Endothelial cell of umbilical vein (primary cell): ENCODE data around the gene ZBTB8A. TPM values are rescaled to one million over a fixed set of nuclear protein-coding genes. Genes with fewer than 3 reads are reported as not detected.

Experiments used
- BruUV-seq: library from RNA; stranded (reverse); fragments of 400-500 nt; replicated peaks from 2 replicates; lab custom pipeline; 2021; lab: Mats Ljungman, UMichigan
- CTCF ChIA-PET: fragments of 300-600, 350-600 bp; sonication (Branson Sonifier 250); formaldehyde crosslinking; loops from one replicate; lab custom pipeline; 2021; ENCODE audit warnings: antibody characterized with exemption, inconsistent platforms; lab: Charles Lee
- POLR2A ChIA-PET: fragments of 300-600, 350-600 bp; sonication (Branson Sonifier 250); formaldehyde crosslinking; loops from one replicate; lab custom pipeline; 2021; ENCODE audit warnings: antibody characterized with exemption, inconsistent platforms; lab: Charles Lee
- DNase-seq: peaks from one replicate; pipeline ENCODE4 v3.0.0-alpha.2; 2011; ENCODE audit warnings: low read depth, low spot score
- FAIRE-seq: peaks from 2 replicates; lab custom pipeline; 2011; peaks lifted over from hg19 to GRCh38; lab: Jason Lieb, UNC
- H2AFZ ChIP-seq: 2 replicates; pipeline ENCODE4 v1.6.0; 2012; ENCODE audit warnings: low read depth, low read length, control low read depth, inconsistent platforms
- H3K27ac ChIP-seq: 2 replicates; pipeline ENCODE4 v1.5.1; 2011; ENCODE audit warnings: low read depth, mild to moderate bottlenecking, control low read depth, low read length, moderate library complexity; ENCODE audit not compliant: insufficient read depth
- H3K27me3 ChIP-seq, 2 experiments: 2 replicates each; pipeline versions ENCODE4 v1.6.0 to v1.6.1; 2011; ENCODE audit warnings: low read length in 2 of 2, mixed read lengths in 1 of 2; ENCODE audit not compliant: control insufficient read depth in 2 of 2, insufficient read depth in 2 of 2
- H3K36me3 ChIP-seq, 2 experiments: 2 replicates in 1 of 2; 3 replicates in 1 of 2; pipeline ENCODE4 v1.5.1; 2011; ENCODE audit warnings: low read length in 2 of 2, mild to moderate bottlenecking in 1 of 2, moderate library complexity in 1 of 2; ENCODE audit not compliant: control insufficient read depth in 2 of 2, insufficient read depth in 2 of 2; ENCODE audit errors: extremely low read depth in 1 of 2
- H3K4me1 ChIP-seq: 3 replicates; pipeline ENCODE4 v1.5.1; 2011; ENCODE audit warnings: mild to moderate bottlenecking, low read length; ENCODE audit not compliant: control insufficient read depth, insufficient read depth; ENCODE audit errors: extremely low read depth
- H3K4me2 ChIP-seq: 2 replicates; pipeline ENCODE4 v1.6.1; 2011; ENCODE audit warnings: low read length, control low read depth, mixed read lengths; ENCODE audit not compliant: insufficient read depth
- H3K4me3 ChIP-seq, 3 experiments: fragments of 200-600 bp in 1 of 3; sonication (generic), shearing (Covaris generic) in 1 of 3; replicated peaks in 1 of 3; 2 replicates each; pipeline ENCODE4 v1.5.1; 2011 to 2016; ENCODE audit warnings: control low read depth in 3 of 3, low read length in 3 of 3, mild to moderate bottlenecking in 2 of 3, inconsistent platforms in 1 of 3, low read depth in 1 of 3, moderate library complexity in 1 of 3; ENCODE audit not compliant: insufficient read depth in 1 of 3
- H3K79me2 ChIP-seq: 2 replicates; pipeline ENCODE4 v1.6.0; 2012; ENCODE audit warnings: low read length, inconsistent platforms; ENCODE audit not compliant: control insufficient read depth, insufficient read depth
- H3K9ac ChIP-seq: replicated peaks from 2 replicates; pipeline ENCODE3; 2011; ENCODE audit warnings: low read length, control low read depth; ENCODE audit not compliant: insufficient read depth; ENCODE audit errors: extremely low read depth
- H3K9me1 ChIP-seq: replicated peaks from 3 replicates; pipeline ENCODE4 v1.6.0; 2011; ENCODE audit warnings: mild to moderate bottlenecking, low read length; ENCODE audit not compliant: control insufficient read depth, insufficient read depth; ENCODE audit errors: extremely low read depth
- H3K9me3 ChIP-seq: replicated peaks from 2 replicates; pipeline ENCODE4 v1.5.1; 2012; ENCODE audit warnings: low read length, inconsistent platforms; ENCODE audit not compliant: control insufficient read depth, insufficient read depth
- H4K20me1 ChIP-seq: replicated peaks from 2 replicates; pipeline ENCODE3; 2011; ENCODE audit warnings: mild to moderate bottlenecking, low read length; ENCODE audit not compliant: control insufficient read depth, insufficient read depth; ENCODE audit errors: extremely low read depth
- GATA2 ChIP-seq: IDR thresholded peaks from 2 replicates; pipeline ENCODE4 v1.7.0; 2011; ENCODE audit warnings: low read depth, mild to moderate bottlenecking, moderate library complexity, mixed read lengths, low read length; ENCODE audit not compliant: insufficient read length, insufficient read depth
- dilution Hi-C: fragments of 300-500 bp; cut with MboI; formaldehyde crosslinking; loops from one replicate; pipeline ENCODE4 v1.15.0; 2019; ENCODE audit warnings: low sequenced_read_pairs; ENCODE audit not compliant: extremely low pct_ligation_motif_present
- intact Hi-C: fragments of 100-400 bp; cut with micrococcal nuclease; formaldehyde crosslinking; loops from one replicate; pipeline ENCODE4 v1.10.0; 2022
- polyA plus RNA-seq, 4 experiments: library from polyadenylated mRNA; depleted of rRNA in 3 of 4; stranded (reverse) in 3 of 4; unstranded in 1 of 4; fragments of >200 nt; gene quantifications; 2 replicates each; pipeline versions ENCODE4 v1.2.1 to v1.2.3, GENCODE V29; 2011 to 2012; ENCODE audit warnings: missing spikeins in 1 of 4
- total RNA-seq: library from RNA; stranded (reverse); gene quantifications from 2 replicates; pipeline ENCODE4 v1.2.3, GENCODE V29; 2021
- TF ChIP-seq, protein P1 (sequence below), 2 donors: IDR thresholded peaks; 1 replicate in 1 of 2; 2 replicates in 1 of 2; pipeline ENCODE4 v1.5.1; 2011; ENCODE audit warnings: low read length in 2 of 2, mild to moderate bottlenecking in 2 of 2, moderate library complexity in 2 of 2, control low read depth in 1 of 2, inconsistent platforms in 1 of 2, low read depth in 1 of 2; ENCODE audit not compliant: insufficient read depth in 1 of 2; ENCODE audit errors: extremely low read depth in 1 of 2
- TF ChIP-seq, protein P2 (sequence below): IDR thresholded peaks from 2 replicates; pipeline ENCODE4 v1.6.1; 2011; ENCODE audit not compliant: insufficient read depth, insufficient read length

ZBTB8A gene
- total and polyA plus RNA-seq, 2 donors (not counting 3 experiments of a cell fraction or from before 2014, with no cell fraction given) = 3.1 to 9.6 TPM

DNA sequence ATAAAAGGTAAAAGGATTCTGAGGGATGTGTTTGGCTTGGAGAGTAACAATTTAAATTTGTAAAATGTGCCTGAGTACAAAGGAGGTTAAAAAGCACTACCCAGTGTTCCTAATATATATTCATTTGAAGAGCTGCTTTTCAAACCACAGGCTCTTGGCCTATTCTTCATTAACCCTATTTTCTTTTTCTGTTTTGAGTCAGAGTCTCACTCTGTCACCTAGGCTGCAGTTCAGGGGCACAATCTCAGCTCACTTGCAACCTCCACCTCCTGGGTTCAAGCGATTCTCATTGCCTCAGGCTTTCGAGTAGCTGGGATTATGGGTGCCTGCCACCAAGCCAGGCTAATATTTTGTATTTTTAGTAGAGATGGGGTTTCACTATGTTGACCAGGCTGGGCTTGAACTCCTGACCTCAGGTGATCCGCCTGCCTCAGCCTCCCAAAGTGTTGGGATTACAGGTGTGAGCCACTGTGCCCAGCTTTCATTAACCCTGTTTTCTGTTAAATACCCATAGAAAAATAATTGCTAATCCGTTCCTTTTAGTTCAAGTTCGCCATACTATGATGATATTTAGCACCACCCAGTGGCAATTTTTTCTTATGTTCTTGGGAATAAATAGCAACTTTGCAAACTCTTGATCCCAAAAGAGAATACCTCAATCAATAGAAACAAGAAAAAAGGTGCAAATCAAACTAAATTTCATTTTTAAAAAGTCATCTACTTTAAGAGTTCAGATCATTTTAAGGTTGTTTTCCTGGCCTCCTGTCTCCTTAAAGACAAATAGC is 80.7 kb downstream of the ZBTB8A start:
- no TSS peak for BruUV-seq
- Histone ChIP-seq H3K9me1 (peaks cover 3% of the 10 kb centered on the region), H3K27ac (no peak overlapping the region), H3K4me1 (no peaks in the 10 kb centered on the region), H3K4me3 (no peak overlapping the region), H3K4me2 (no peak overlapping the region), H4K20me1 (no peaks in the 10 kb centered on the region), H3K9me3 (no peaks in the 10 kb centered on the region), H3K27me3 (no peaks in the 10 kb centered on the region), H3K9ac (no peak overlapping the region), H2AFZ (no peak overlapping the region), H3K36me3 (no peaks in the 10 kb centered on the region), H3K79me2 (no peaks in the 10 kb centered on the region)
- dilution Hi-C loops (no loop called here), intact Hi-C loops (loop anchor here (1.0 kb wide), 1 partner anchor 100 kb away; no protein-coding TSS in a partner anchor)
- DNase-seq = peak; percentile 45
- ChIA-PET POLR2A (no interaction called here), CTCF (interaction anchor here (0.7 to 3.5 kb wide), 19 partner anchors 10 to 218 kb away, joined by 3 to 66 read pairs (median 3); partner anchors contain the start of gene ZBTB8B)
- TF ChIP-seq GATA2 = no peak
- TF ChIP-seq, protein P1, sequence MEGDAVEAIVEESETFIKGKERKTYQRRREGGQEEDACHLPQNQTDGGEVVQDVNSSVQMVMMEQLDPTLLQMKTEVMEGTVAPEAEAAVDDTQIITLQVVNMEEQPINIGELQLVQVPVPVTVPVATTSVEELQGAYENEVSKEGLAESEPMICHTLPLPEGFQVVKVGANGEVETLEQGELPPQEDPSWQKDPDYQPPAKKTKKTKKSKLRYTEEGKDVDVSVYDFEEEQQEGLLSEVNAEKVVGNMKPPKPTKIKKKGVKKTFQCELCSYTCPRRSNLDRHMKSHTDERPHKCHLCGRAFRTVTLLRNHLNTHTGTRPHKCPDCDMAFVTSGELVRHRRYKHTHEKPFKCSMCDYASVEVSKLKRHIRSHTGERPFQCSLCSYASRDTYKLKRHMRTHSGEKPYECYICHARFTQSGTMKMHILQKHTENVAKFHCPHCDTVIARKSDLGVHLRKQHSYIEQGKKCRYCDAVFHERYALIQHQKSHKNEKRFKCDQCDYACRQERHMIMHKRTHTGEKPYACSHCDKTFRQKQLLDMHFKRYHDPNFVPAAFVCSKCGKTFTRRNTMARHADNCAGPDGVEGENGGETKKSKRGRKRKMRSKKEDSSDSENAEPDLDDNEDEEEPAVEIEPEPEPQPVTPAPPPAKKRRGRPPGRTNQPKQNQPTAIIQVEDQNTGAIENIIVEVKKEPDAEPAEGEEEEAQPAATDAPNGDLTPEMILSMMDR (IDR thresholded peaks at IDR 0.05; ENCODE audit: extremely low read depth in 1 of 2, insufficient read depth in 1 of 2, low read depth in 1 of 2, low read length in 2 of 2) = no peak
- TF ChIP-seq, protein P2, sequence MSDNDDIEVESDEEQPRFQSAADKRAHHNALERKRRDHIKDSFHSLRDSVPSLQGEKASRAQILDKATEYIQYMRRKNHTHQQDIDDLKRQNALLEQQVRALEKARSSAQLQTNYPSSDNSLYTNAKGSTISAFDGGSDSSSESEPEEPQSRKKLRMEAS = no peak
- FAIRE-seq = no peak
